K562 (cell line): ENCODE data around the gene CFAP90. TPM values are rescaled to one million over a fixed set of nuclear protein-coding genes. Genes with fewer than 3 reads are reported as not detected.

Source experiments
- CREM ChIP-seq: IDR thresholded peaks from 2 replicates; pipeline ENCODE4 v1.6.1; 2014; ENCODE audit warnings: antibody characterized with exemption, low read depth
- ESRRA ChIP-seq: fragments of 450-650 bp; IDR thresholded peaks from 2 replicates; pipeline ENCODE4 v1.6.1; 2014; ENCODE audit warnings: low read depth, mild to moderate bottlenecking, moderate library complexity, borderline replicate concordance
- HNRNPL ChIP-seq: fragments of 200-400 bp; formaldehyde crosslinking; IDR thresholded peaks from 2 replicates; pipeline ENCODE4 v1.6.1; 2017; ENCODE audit warnings: low read depth, mild to moderate bottlenecking, low read length
- KDM5B ChIP-seq: fragments of 200-600 bp; sonication (generic); IDR thresholded peaks from 2 replicates; pipeline ENCODE4 v1.6.1; 2012; ENCODE audit warnings: low read depth, mild to moderate bottlenecking, moderate library complexity, low read length, control low read depth, inconsistent platforms; ENCODE audit not compliant: insufficient replicate concordance
- LCOR ChIP-seq: sonication (generic); formaldehyde crosslinking; IDR thresholded peaks from 2 replicates; pipeline ENCODE4 v1.8.0; 2022; ENCODE audit warnings: mild to moderate bottlenecking, missing genetic modification reagents
- MBD2 ChIP-seq: sonication (generic); IDR thresholded peaks from 2 replicates; pipeline ENCODE4 v1.6.1; 2016; ENCODE audit warnings: low read depth, borderline replicate concordance
- NELFE ChIP-seq: IDR thresholded peaks from 2 replicates; pipeline ENCODE4 v1.6.1; 2011; ENCODE audit warnings: mild to moderate bottlenecking; ENCODE audit not compliant: insufficient read depth, insufficient read length
- NEUROD1 ChIP-seq: fragments of 150-350 bp; IDR thresholded peaks from 2 replicates; pipeline ENCODE4 v1.6.1; 2014; ENCODE audit warnings: borderline replicate concordance, low read length, low read depth; ENCODE audit not compliant: partially characterized antibody
- PKNOX1 ChIP-seq: fragments of 450-650 bp; IDR thresholded peaks from 2 replicates; pipeline ENCODE4 v1.6.1; 2016
- SMARCE1 ChIP-seq: fragments of 450-650 bp; IDR thresholded peaks from 2 replicates; pipeline ENCODE4 v1.7.1; 2016; ENCODE audit warnings: mild to moderate bottlenecking
- SP1 ChIP-seq: sonication (generic); formaldehyde crosslinking; IDR thresholded peaks from 2 replicates; pipeline ENCODE4 v1.8.1; 2022; ENCODE audit warnings: mild to moderate bottlenecking, missing genetic modification reagents
- ZFX ChIP-seq: sonication (generic); formaldehyde crosslinking; IDR thresholded peaks from 2 replicates; pipeline ENCODE4 v1.8.0; 2022; ENCODE audit warnings: mild to moderate bottlenecking, missing genetic modification reagents, moderate library complexity
- ZNF407 ChIP-seq: fragments of 450-650 bp; IDR thresholded peaks from 2 replicates; pipeline ENCODE4 v1.6.1; 2016; ENCODE audit warnings: low read depth
- polyA plus RNA-seq, 8 experiments: library from polyadenylated mRNA; depleted of rRNA in 4 of 8; stranded (reverse) in 5 of 8; unstranded in 3 of 8; fragments of >200 nt; fragmentation: Nextera tagmentation in 2 of 8; fragmentation: Illumina TruSeq in 1 of 8; extraction: Ambion mirVana in 2 of 8; extraction: Trizol in 1 of 8; gene quantifications; 2 replicates each; pipeline versions ENCODE4 v1.2.1 to v1.2.3, GENCODE V29; 2011 to 2014; ENCODE audit warnings: inconsistent platforms in 1 of 8, missing spikeins in 1 of 8
- total RNA-seq, 7 experiments: library from RNA; depleted of rRNA in 6 of 7; stranded (reverse); fragments of >200 nt in 6 of 7; fragmentation: Illumina TruSeq in 2 of 7; extraction: Trizol in 2 of 7; gene quantifications; 2 replicates each; pipeline versions ENCODE4 v1.2.1 to v1.2.3, GENCODE V29; 2011 to 2021; ENCODE audit warnings: low replicate concordance in 1 of 7
- TF ChIP-seq, protein P1 (sequence below), 2 experiments: IDR thresholded peaks; 2 replicates each; pipeline ENCODE4 v1.6.1; 2011; ENCODE audit warnings: borderline replicate concordance in 1 of 2, control low read depth in 1 of 2, low read depth in 1 of 2, low read length in 1 of 2, mild to moderate bottlenecking in 1 of 2, mixed read lengths in 1 of 2, moderate library complexity in 1 of 2; ENCODE audit not compliant: insufficient read depth in 1 of 2, insufficient read length in 1 of 2, poor library complexity in 1 of 2, severe bottlenecking in 1 of 2; ENCODE audit errors: extremely low read depth in 1 of 2
- TF ChIP-seq, protein P2 (sequence below): conservative IDR thresholded peaks from 2 replicates; pipeline ENCODE4 v1.6.1; 2011; ENCODE audit warnings: low read depth, mild to moderate bottlenecking, low read length; ENCODE audit not compliant: control insufficient read depth

CFAP90 gene
- total and polyA plus RNA-seq, 9 of the 15 experiments (the other 6 are each of a cell fraction or from before 2014, with no cell fraction given) = not detected

DNA sequence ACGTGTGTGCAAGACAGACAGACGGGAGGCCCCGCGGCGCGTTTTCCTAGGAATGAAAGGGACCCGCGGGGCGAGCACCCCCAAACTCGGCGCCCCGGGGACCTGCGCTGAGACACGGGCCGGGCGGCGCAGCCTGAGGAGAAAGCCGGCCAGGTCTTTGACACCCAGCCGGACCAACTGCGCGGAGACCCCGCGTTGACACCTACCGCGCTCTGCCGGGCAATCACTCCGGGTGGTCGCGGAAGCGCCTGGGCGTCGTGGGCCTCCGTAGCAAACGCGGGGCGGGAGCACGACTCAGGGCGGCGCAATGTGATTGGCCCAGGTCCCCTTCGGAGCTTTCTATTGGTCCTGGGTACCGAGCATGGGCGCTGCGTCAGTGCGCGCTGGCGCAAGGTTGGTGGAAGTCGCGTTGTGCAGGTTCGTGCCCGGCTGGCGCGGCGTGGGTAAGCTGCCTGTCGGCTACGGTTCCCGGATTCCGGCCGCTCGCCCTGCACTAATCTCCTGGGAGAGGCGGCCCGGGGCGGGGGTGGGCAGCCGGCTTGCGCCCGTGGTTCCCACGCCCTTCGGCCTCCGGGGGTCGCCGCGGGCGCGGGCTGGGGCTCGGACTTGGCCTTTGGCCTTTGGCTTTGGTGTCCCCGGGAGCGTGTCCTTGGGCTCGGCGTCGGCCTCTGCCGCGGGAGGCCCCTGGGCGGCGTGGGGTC is 18.0 kb upstream of the CFAP90 start, which contains the start of the genes FASTKD3 and MTRR (continued):
- peak; percentile 42; the same call in 1 of the 2 replicates for TF ChIP-seq ESRRA
- TF ChIP-seq, protein P1, sequence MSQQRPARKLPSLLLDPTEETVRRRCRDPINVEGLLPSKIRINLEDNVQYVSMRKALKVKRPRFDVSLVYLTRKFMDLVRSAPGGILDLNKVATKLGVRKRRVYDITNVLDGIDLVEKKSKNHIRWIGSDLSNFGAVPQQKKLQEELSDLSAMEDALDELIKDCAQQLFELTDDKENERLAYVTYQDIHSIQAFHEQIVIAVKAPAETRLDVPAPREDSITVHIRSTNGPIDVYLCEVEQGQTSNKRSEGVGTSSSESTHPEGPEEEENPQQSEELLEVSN (IDR thresholded peaks at IDR 0.05; ENCODE audit: borderline replicate concordance in 1 of 2, extremely low read depth in 1 of 2, insufficient read depth in 1 of 2, insufficient read length in 1 of 2, low read depth in 1 of 2, low read length in 1 of 2, poor library complexity in 1 of 2, severe bottlenecking in 1 of 2) = peak; percentile 76 to 82
- TF ChIP-seq LCOR = no peak
- TF ChIP-seq MBD2 = peak; percentile 95
- peak; percentile 96 for TF ChIP-seq ZNF407
- TF ChIP-seq CREM = peak; percentile 93
- peak; percentile 97 for TF ChIP-seq HNRNPL
- 0 out of 2 replicates have a peak, but pooled peaks have one; percentile 6 for TF ChIP-seq SP1 (CRISPR knock-in tag)
- peak; percentile 96 for TF ChIP-seq NEUROD1
- no peak for TF ChIP-seq NELFE
- peak; percentile 93 for TF ChIP-seq KDM5B
- TF ChIP-seq, protein P2, sequence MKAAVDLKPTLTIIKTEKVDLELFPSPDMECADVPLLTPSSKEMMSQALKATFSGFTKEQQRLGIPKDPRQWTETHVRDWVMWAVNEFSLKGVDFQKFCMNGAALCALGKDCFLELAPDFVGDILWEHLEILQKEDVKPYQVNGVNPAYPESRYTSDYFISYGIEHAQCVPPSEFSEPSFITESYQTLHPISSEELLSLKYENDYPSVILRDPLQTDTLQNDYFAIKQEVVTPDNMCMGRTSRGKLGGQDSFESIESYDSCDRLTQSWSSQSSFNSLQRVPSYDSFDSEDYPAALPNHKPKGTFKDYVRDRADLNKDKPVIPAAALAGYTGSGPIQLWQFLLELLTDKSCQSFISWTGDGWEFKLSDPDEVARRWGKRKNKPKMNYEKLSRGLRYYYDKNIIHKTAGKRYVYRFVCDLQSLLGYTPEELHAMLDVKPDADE = no peak; the same call in 1 of the 2 replicates
- peak; percentile 75 for TF ChIP-seq ZFX (CRISPR knock-in tag)
- 0 out of 2 replicates have a peak, but pooled peaks have one; percentile 11 for TF ChIP-seq SMARCE1
- peak; percentile 26; the same call in 1 of the 2 replicates for TF ChIP-seq PKNOX1
